MM.1S (cell line): ENCODE data around the gene MELTF.
A peak's percentile ranks its signal among the peaks of the same experiment; 100 is the strongest.

ENCODE experiments used
- DNase-seq: peaks from one replicate; pipeline ENCODE4 v3.0.0-alpha.2; 2015
- H2AFZ ChIP-seq: fragments of 300-600 bp; sonication (generic); 2 replicates; pipeline ENCODE4 v1.6.0; 2016; ENCODE audit warnings: antibody characterized with exemption, low read length
- H3F3A ChIP-seq: fragments of 300-600 bp; sonication (generic); 2 replicates; pipeline ENCODE4 v1.6.1; 2016; ENCODE audit warnings: mild to moderate bottlenecking, antibody characterized with exemption, low read length, moderate library complexity, mixed read lengths; ENCODE audit not compliant: insufficient read depth
- H3K27ac ChIP-seq: fragments of 300-600 bp; sonication (generic); 2 replicates; pipeline ENCODE4 v1.5.1; 2016; ENCODE audit warnings: mild to moderate bottlenecking, low read length
- H3K27me3 ChIP-seq: fragments of 300-600 bp; sonication (generic); replicated peaks from 2 replicates; pipeline ENCODE4 v1.6.0; 2016; ENCODE audit warnings: low read length; ENCODE audit not compliant: insufficient read depth
- H3K36me3 ChIP-seq: fragments of 300-600 bp; sonication (generic); replicated peaks from 2 replicates; pipeline ENCODE4 v1.6.1; 2016; ENCODE audit warnings: mild to moderate bottlenecking, low read length, mixed read lengths; ENCODE audit not compliant: insufficient read depth
- H3K4me1 ChIP-seq: fragments of 300-600 bp; sonication (generic); 2 replicates; pipeline ENCODE4 v1.6.1; 2016; ENCODE audit warnings: low read length, mixed read lengths
- H3K4me2 ChIP-seq: fragments of 300-600 bp; sonication (generic); 2 replicates; pipeline ENCODE4 v1.6.0; 2016; ENCODE audit warnings: low read depth, low read length
- H3K4me3 ChIP-seq: fragments of 300-600 bp; sonication (generic); 2 replicates; pipeline ENCODE4 v1.5.1; 2016; ENCODE audit warnings: low read length, mixed read lengths
- H3K79me2 ChIP-seq: fragments of 300-600 bp; sonication (generic); 2 replicates; pipeline ENCODE4 v1.6.1; 2016; ENCODE audit warnings: mixed run types, low read length, mixed read lengths
- H3K9ac ChIP-seq: fragments of 300-600 bp; sonication (generic); 2 replicates; pipeline ENCODE4 v1.6.1; 2016; ENCODE audit warnings: low read length, mixed read lengths
- H3K9me2 ChIP-seq: fragments of 300-600 bp; sonication (generic); replicated peaks from 2 replicates; pipeline ENCODE4 v1.6.1; 2016; ENCODE audit warnings: mild to moderate bottlenecking, low read length, mixed read lengths; ENCODE audit not compliant: insufficient read depth
- H3K9me3 ChIP-seq: fragments of 300-600 bp; sonication (generic); replicated peaks from 2 replicates; pipeline ENCODE4 v1.6.1; 2016; ENCODE audit warnings: mild to moderate bottlenecking, low read length, mixed read lengths; ENCODE audit not compliant: insufficient read depth
- H4K20me1 ChIP-seq: fragments of 300-600 bp; sonication (generic); 2 replicates; pipeline ENCODE4 v1.6.1; 2016; ENCODE audit warnings: mild to moderate bottlenecking, low read length, moderate library complexity, mixed read lengths; ENCODE audit not compliant: insufficient read depth
- CTCF ChIP-seq: fragments of 300-600 bp; sonication (generic); IDR thresholded peaks from 2 replicates; pipeline ENCODE4 v1.5.1; 2016; ENCODE audit warnings: antibody characterized with exemption, low read length, mixed read lengths
- EZH2 ChIP-seq: fragments of 300-600 bp; sonication (generic); optimal IDR thresholded peaks from 2 replicates; pipeline ENCODE3; 2017; ENCODE audit warnings: low read depth, mild to moderate bottlenecking, antibody characterized with exemption, low read length, mixed read lengths
- EZH2phosphoT487 ChIP-seq: fragments of 300-600 bp; sonication (generic); IDR thresholded peaks from 2 replicates; pipeline ENCODE4 v1.6.1; 2018; ENCODE audit warnings: antibody characterized with exemption, low read length

MELTF gene

GRCh38 chr3:197023241-197023997 lies 6.2 kb downstream of the MELTF start:
- Histone ChIP-seq H3K27me3 (no peaks in the 10 kb centered on the region), H3K4me3 (0 out of 2 replicates have a peak overlapping the region, but pooled peaks have one; percentile 3), H3K9me3 (no peaks in the 10 kb centered on the region), H3K4me2 (peak overlapping the region; percentile 47), H3K4me1 (peaks cover 11% of the 10 kb centered on the region; the same call in 1 of the 2 replicates), H3F3A (no peaks in the 10 kb centered on the region), H3K27ac (no peak overlapping the region), H3K9ac (peak overlapping the region; percentile 6; the same call in 1 of the 2 replicates), H3K79me2 (no peaks in the 10 kb centered on the region), H4K20me1 (no peaks in the 10 kb centered on the region), H3K36me3 (no peaks in the 10 kb centered on the region), H3K9me2 (no peaks in the 10 kb centered on the region), H2AFZ (peak overlapping the region; percentile 47)
- DNase-seq: peak; percentile 46
- TF ChIP-seq CTCF (no peak), EZH2phosphoT487 (no peak), EZH2 (no peak)

- TF ChIP-seq CTCF: no peak
- TF ChIP-seq EZH2: no peak
- no peak for TF ChIP-seq EZH2phosphoT487
- no peaks in the 10 kb centered on the region for H3K36me3 ChIP-seq
- H3K9ac ChIP-seq: peak overlapping the region; percentile 6; the same call in 1 of the 2 replicates
- no peaks in the 10 kb centered on the region for H3K27me3 ChIP-seq
- no peak overlapping the region for H3K4me3 ChIP-seq
- H3K27ac ChIP-seq: no peak overlapping the region
- H4K20me1 ChIP-seq: no peaks in the 10 kb centered on the region
- H3K9me2 ChIP-seq: no peaks in the 10 kb centered on the region
- H2AFZ ChIP-seq: peak overlapping the region; percentile 47; the same call in 1 of the 2 replicates
- H3K4me2 ChIP-seq: peak overlapping the region; percentile 47; the same call in 1 of the 2 replicates
- peaks cover 11% of the 10 kb centered on the region; the same call in 1 of the 2 replicates for H3K4me1 ChIP-seq
- H3K9me3 ChIP-seq: no peaks in the 10 kb centered on the region
- no peaks in the 10 kb centered on the region for H3F3A ChIP-seq
- H3K79me2 ChIP-seq: no peaks in the 10 kb centered on the region
- no peak for DNase-seq
These were observed 7.0 kb downstream of the MELTF start for GRCh38 chr3:197022405-197023231.

GRCh38 chr3:197021729-197022404 lies 7.8 kb downstream of the MELTF start:
- H3K9ac ChIP-seq: no peak overlapping the region
- H3K4me3 ChIP-seq: no peak overlapping the region
- no peak for DNase-seq
- H3F3A ChIP-seq: no peaks in the 10 kb centered on the region
- H3K79me2 ChIP-seq: no peaks in the 10 kb centered on the region
- H4K20me1 ChIP-seq: no peaks in the 10 kb centered on the region
- no peak overlapping the region for H2AFZ ChIP-seq
- no peak overlapping the region for H3K4me2 ChIP-seq
- H3K36me3 ChIP-seq: no peaks in the 10 kb centered on the region
- no peaks in the 10 kb centered on the region for H3K27me3 ChIP-seq
- no peaks in the 10 kb centered on the region for H3K9me2 ChIP-seq
- no peak for TF ChIP-seq EZH2
- TF ChIP-seq CTCF: no peak
- no peak for TF ChIP-seq EZH2phosphoT487
- H3K27ac ChIP-seq: no peak overlapping the region
- no peaks in the 10 kb centered on the region for H3K9me3 ChIP-seq
- peaks cover 11% of the 10 kb centered on the region; the same call in 1 of the 2 replicates for H3K4me1 ChIP-seq
